Nephron (organoid): ENCODE results near the gene CLMN.

ENCODE experiments used
- H3K27ac Mint-ChIP-seq, 3 experiments: 2 replicates each; pipeline ENCODE4 v1.8.0; 2020; ENCODE audit warnings: mixed read lengths in 3 of 3, mild to moderate bottlenecking in 2 of 3, moderate library complexity in 1 of 3
- H3K27me3 Mint-ChIP-seq: 2 replicates; pipeline ENCODE4 v1.8.0; 2021; ENCODE audit warnings: low read depth, mild to moderate bottlenecking, moderate library complexity, mixed read lengths
- H3K36me3 Mint-ChIP-seq: 2 replicates; pipeline ENCODE4 v1.8.0; 2020; ENCODE audit warnings: low read depth, mixed read lengths
- H3K4me1 Mint-ChIP-seq: 2 replicates; pipeline ENCODE4 v1.8.0; 2020; ENCODE audit warnings: mixed read lengths
- H3K4me3 Mint-ChIP-seq, 3 experiments: 2 replicates each; pipeline ENCODE4 v1.8.0; 2020; ENCODE audit warnings: mild to moderate bottlenecking in 3 of 3, mixed read lengths in 3 of 3, moderate library complexity in 2 of 3
- H3K9me3 Mint-ChIP-seq: 2 replicates; pipeline ENCODE4 v1.8.0; 2020; ENCODE audit warnings: mixed read lengths
- CTCF ChIP-seq, 3 experiments: fragments of 200-600 bp; sonication (generic); IDR thresholded peaks; one replicate each; pipeline ENCODE4 v1.5.0; 2021; ENCODE audit warnings: antibody characterized with exemption in 3 of 3; ENCODE audit not compliant: unreplicated experiment in 3 of 3

The CLMN gene

GRCh38 chr14:95323361-95323760 is 3.7 kb upstream of the CLMN start:
- Mint-ChIP-seq H3K4me1 (peaks cover 22% of the 10 kb centered on the region), H3K27me3 (peaks cover 21% of the 10 kb centered on the region), H3K36me3 (no peaks in the 10 kb centered on the region), H3K27ac (no peak overlapping the region), H3K4me3 (peak overlapping the region in 1 of 3 experiments; percentile 17), H3K9me3 (peaks cover 4% of the 10 kb centered on the region)
- TF ChIP-seq CTCF (IDR thresholded peaks at IDR 0.05; ENCODE audit: unreplicated experiment in 3 of 3): no peak

GRCh38 chr14:95322651-95323050 is 2.9 kb upstream of the CLMN start:
- Mint-ChIP-seq H3K27ac (peak overlapping the region in 2 of 3 experiments; percentile 27 to 62), H3K9me3 (peaks cover 4% of the 10 kb centered on the region), H3K36me3 (no peaks in the 10 kb centered on the region), H3K4me1 (peaks cover 29% of the 10 kb centered on the region), H3K4me3 (peak overlapping the region in 2 of 3 experiments; percentile 6 to 73), H3K27me3 (peaks cover 18% of the 10 kb centered on the region)
- no peak for TF ChIP-seq CTCF (IDR thresholded peaks at IDR 0.05; ENCODE audit: unreplicated experiment in 3 of 3)

GRCh38 chr14:95321693-95322455 is 2.2 kb upstream of the CLMN start:
- Mint-ChIP-seq H3K27me3 (peaks cover 16% of the 10 kb centered on the region), H3K27ac (peak overlapping the region; percentile 62 to 88 (median 85)), H3K9me3 (peaks cover 4% of the 10 kb centered on the region), H3K4me3 (peak overlapping the region; percentile 72 to 79 (median 73)), H3K36me3 (no peaks in the 10 kb centered on the region), H3K4me1 (peaks cover 36% of the 10 kb centered on the region)
- no peak for TF ChIP-seq CTCF (IDR thresholded peaks at IDR 0.05; ENCODE audit: unreplicated experiment in 3 of 3)

- Mint-ChIP-seq H3K27ac (peak overlapping the region; percentile 62 to 88 (median 85)), H3K9me3 (no peaks in the 10 kb centered on the region), H3K4me1 (peaks cover 44% of the 10 kb centered on the region), H3K4me3 (peak overlapping the region; percentile 73 to 84 (median 79)), H3K36me3 (no peaks in the 10 kb centered on the region), H3K27me3 (peaks cover 16% of the 10 kb centered on the region)
- no peak for TF ChIP-seq CTCF (IDR thresholded peaks at IDR 0.05; ENCODE audit: unreplicated experiment in 3 of 3)
These were observed 1.4 kb upstream of the CLMN start for GRCh38 chr14:95320955-95321600.

- H3K4me1 Mint-ChIP-seq: peaks cover 50% of the 10 kb centered on the region
- peaks cover 16% of the 10 kb centered on the region for H3K27me3 Mint-ChIP-seq
- H3K9me3 Mint-ChIP-seq: no peaks in the 10 kb centered on the region
- H3K36me3 Mint-ChIP-seq: no peaks in the 10 kb centered on the region
- peak overlapping the region; percentile 73 to 84 (median 79) for H3K4me3 Mint-ChIP-seq
- TF ChIP-seq CTCF (IDR thresholded peaks at IDR 0.05; ENCODE audit: unreplicated experiment in 3 of 3): no peak
- peak overlapping the region; percentile 62 to 88 (median 85) for H3K27ac Mint-ChIP-seq
These were observed 579 bp upstream of the CLMN start for GRCh38 chr14:95320078-95320895.
